NCI-H2196 (cell line): Measurements from ENCODE around the gene TVP23C.
"Not testable (repeated sequence)": the region's sequence is repeated elsewhere in the genome, so short reads cannot be mapped to it uniquely, and the experiment has no call there.

Source experiments
- DNase-seq: peaks from one replicate; lab custom pipeline; 2025; ENCODE audit not compliant: unreplicated experiment; lab: John Stamatoyannopoulos, UW

The TVP23C gene

GRCh38 chr17:15563375-15563857, at the start of gene TVP23C:
Gene TVP23C, minus strand, starts transcription at chr17:15563483. Its CDS starts 35 bp downstream, at chr17:15563448.
- peak; percentile 56 for DNase-seq

- not testable (repeated sequence) for DNase-seq
Measured at GRCh38 chr17:15592960-15593359, 29.7 kb upstream of the TVP23C start.

- DNase-seq = not testable (repeated sequence)
Measured at GRCh38 chr17:15591986-15592385, 28.7 kb upstream of the TVP23C start.

GRCh38 chr17:15590844-15591243, 27.6 kb upstream of the TVP23C start:
- DNase-seq = not testable (repeated sequence)

GRCh38 chr17:15589544-15590536, 26.6 kb upstream of the TVP23C start:
- not testable (repeated sequence) for DNase-seq

- DNase-seq = not testable (repeated sequence)
Measured at GRCh38 chr17:15588017-15588416, 24.7 kb upstream of the TVP23C start.

GRCh38 chr17:15583313-15583712, 20.0 kb upstream of the TVP23C start:
- DNase-seq = not testable (repeated sequence)

DNA sequence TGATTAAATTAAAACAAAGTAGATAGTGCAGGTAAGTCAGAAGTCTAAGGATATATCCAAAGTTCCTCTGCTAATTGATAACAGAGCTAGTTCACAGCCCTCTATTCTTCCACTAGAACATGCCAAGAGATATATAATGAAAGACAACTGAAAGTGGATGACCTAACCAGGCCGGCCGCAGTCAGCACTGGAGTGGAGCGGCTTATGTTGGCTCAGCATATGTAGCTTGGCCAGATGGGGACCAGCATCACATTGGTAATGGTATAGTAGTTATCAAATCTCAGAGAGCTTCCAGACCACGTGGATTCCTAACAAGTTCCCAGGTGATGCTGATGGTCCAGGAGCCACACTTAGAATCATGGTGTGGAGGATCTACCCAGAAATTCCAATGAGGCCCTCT, 18.2 kb upstream of the TVP23C start:
- not testable (repeated sequence) for DNase-seq

DNA sequence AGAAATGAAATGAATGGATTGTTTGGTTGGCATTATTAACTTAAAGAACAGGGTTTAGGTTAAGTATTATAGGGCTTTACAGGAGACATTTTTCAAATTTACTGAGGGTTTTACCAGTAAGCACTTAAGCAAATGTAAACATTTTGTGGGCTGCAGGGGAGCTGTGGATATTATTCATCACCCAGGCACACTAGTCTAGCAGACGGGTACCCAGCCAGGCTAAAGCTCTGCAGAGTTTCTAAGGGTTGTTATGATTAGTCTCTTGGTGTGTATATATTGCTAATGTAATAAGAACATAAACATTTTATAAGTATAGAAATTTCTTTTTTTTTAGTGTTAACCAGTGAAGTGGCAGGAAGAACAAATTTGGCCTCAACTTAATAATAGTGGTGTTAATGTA, 13.6 kb upstream of the TVP23C start:
- DNase-seq = not testable (repeated sequence)

- DNase-seq = not testable (repeated sequence)
Measured at GRCh38 chr17:15574660-15575059, 11.4 kb upstream of the TVP23C start.

DNA sequence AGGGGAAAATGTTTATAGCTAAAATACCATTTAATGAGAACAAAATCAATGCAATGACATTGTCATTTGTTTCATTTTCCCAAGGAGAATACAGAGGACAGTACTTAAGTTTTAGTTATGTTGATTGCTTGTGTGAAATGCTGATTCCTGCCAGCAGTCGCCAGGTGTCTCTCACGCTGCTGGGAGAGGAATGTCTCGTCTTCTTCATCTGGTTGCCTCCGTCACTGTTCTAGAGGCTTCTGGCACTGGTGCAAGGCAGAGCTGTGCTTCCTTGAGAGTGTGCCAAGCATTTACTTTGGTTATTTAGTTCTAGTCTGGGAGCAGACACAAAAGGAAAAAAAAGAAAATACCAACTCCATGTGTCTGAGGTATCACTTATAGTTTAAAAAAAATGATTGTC, 10.6 kb upstream of the TVP23C start:
- DNase-seq = not testable (repeated sequence)

GRCh38 chr17:15562613-15563374, 489 bp downstream of the TVP23C start:
- DNase-seq = not testable (repeated sequence)

DNA sequence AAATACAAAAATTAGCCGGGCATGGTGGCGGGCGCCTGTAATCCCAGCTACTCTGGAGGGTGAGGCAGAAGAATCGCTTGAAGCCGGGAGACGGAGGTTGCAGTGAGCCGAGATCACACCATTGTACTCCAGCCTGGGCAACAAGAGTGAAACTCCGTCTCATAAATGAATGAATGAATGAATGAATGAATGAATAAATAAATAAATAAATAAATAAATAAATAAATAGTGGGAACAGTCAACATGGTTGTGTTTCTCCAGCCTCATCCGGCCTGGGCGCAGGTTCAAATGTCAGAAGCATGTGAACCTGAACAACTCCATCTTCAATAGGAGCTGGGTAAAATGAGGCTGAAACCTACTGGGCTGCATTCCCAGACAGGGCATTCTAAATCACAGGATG, 1.8 kb downstream of the TVP23C start:
- DNase-seq = not testable (repeated sequence)

DNA sequence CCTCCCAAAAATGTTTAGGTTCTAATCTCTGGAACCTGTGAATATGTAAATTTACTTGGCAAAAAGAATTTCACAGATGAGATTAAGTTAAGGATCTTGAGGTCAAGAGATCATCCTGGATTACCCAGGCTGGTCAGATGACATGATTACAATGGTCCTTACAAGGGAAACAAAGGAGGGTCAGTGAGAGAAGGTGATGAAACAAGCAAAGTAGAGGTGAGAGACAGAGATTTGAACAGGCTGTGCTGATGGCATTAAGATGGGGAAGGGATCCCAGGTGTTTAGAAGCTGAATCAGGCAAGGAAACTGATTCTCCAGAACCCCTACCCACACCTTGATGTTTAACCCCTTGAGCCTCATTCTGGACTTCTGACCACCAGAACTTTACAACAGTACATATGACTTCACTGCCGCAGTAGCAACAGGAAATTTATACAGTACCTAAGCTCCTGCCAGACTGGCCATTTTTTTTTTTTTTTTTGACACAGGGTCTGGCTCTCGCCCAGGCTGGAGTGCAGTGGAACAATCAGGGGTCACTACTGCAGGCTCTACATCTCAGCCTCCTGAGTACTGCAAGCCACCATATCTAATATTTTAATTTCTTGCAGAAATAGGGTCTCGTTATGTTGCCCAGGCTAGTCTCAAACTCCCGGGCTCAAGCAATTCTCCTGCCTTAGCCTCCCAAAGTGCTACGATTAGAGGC, 4.7 kb downstream of the TVP23C start:
- DNase-seq = not testable (repeated sequence)

DNA sequence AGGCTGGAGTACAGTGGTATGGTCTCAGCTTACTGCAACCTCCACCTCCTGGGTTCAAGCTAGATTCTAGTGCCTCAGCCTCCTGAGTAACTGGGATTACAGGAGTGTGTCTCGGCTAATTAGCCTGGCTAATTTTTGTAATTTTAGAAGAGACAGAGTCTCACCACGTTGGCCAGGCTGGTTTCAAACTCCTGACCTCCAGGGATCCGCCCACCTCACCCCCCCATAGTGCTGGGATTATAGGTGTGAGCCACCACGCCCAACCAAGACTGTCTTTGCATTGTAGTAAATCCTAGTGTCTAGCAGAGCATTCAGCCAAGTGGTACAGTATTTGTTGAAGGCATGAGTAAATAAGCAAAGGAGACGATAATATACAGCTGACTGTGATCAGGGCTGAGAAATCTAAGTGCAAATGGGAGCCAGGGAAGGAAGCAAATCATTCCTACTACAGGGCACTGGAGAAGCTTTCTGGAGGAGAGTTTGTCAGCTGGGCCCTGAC, 5.9 kb downstream of the TVP23C start:
- not testable (repeated sequence) for DNase-seq

DNA sequence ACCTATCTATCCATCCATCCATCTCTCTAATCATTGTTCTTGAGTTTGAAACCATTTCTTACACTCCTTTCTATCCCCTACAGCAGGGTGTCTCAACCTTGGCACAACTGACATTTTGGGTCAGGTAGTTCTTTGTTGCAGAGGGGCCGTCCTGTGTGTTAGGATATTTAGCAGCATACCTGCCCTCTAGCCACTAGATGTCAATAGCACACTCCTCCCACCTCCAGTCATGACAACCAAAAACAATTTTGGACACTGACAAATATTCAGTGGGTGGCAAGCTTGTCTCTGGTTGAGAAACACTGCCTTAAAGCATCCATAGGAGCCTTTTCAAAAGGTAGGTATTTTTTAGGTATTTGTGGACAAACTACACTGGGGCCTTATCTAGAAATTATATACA, 10.4 kb downstream of the TVP23C start:
- DNase-seq = not testable (repeated sequence)

DNA sequence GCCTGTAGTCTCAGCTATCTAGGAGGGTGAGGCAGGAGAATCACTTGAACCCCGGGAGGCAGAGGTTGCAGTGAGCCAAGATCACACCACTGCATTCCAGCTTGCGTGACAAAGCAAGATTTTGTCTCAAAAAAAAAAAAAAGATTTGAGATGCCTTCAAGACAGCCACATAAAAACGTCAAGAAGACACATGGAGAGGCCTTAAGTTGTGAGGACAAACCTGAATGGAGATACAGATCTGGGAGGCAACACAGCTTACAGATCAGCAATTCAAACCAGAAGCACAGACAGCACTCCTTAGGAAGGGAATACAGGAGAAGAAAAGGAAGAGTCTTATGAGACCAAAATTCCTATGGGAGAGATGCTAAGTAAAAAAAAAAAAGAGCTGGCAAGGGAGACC, 13.7 kb downstream of the TVP23C start:
- not testable (repeated sequence) for DNase-seq

DNA sequence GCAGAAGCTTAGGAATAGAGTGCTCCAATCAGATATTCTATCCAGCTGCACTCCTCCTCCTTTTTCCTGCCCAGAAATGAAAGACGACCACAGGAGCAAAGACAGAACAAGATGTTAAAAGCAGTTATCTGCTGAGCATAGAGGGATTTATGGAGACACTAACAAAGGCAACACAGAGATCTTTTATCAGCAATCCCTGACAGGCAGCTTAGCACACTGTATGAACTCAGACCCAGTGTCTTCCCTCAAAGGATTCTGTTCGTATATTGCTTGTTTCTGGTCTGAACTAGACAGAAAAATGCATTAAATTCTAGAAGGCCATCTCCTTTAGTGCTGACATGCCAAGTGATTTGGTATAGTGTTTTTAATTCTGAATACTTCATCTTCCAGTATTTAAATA, 16.7 kb downstream of the TVP23C start:
- not testable (repeated sequence) for DNase-seq

DNA sequence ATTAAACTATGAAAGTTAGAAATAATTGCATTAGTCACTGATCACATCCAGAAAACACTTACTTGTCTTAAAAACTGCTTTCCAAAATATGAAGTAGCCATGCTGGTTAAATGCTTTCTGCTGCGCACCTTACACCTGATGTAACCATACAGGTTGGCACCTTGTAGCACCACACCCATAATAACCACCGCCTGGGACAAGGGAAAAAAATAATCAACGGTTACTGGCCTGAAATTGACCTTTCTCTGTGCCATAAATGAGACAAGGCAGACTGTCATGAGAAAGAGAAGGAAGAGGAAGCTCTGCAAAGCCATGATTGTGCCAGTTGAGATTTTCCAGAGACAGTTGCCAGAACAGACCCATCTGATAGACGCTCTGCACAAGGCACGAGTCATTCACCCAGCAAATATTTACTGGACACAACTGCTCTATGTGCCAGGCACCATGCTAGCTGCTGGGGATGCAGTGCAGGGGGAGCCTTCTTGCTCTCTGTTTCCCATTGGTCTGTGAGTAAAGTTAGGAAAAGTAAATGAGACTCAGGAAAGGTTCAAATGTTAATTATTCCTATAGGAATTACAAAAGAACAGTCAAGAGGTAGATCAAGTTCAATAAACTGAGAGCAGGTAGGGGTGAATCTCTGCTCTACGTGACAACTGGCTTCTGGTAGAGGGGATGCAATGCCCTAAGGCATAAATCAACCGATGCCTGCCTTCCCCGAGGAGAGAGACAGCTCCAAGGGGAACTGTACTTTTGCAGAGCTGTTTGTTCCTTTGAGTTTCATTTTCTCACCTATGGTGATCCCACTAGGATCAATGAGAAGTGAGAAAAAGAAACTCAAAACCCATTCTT, 22.7 kb downstream of the TVP23C start:
- DNase-seq = not testable (repeated sequence)

- DNase-seq = not testable (repeated sequence)
Measured at GRCh38 chr17:15533122-15533521, 30.2 kb downstream of the TVP23C start.
